Endothelial cell of umbilical vein (primary cell): Measurements from ENCODE around the gene PAPLN. TPM values are rescaled to one million over a fixed set of nuclear protein-coding genes. Genes with fewer than 3 reads are reported as not detected.
"Not testable (repeated sequence)": the region's sequence is repeated elsewhere in the genome, so short reads cannot be mapped to it uniquely, and the experiment has no call there.

ENCODE experiments used
- BruUV-seq: library from RNA; stranded (reverse); fragments of 400-500 nt; replicated peaks from 2 replicates; lab custom pipeline; 2021; lab: Mats Ljungman, UMichigan
- CTCF ChIA-PET: fragments of 300-600, 350-600 bp; sonication (Branson Sonifier 250); formaldehyde crosslinking; loops from one replicate; lab custom pipeline; 2021; ENCODE audit warnings: antibody characterized with exemption, inconsistent platforms; lab: Charles Lee
- POLR2A ChIA-PET: fragments of 300-600, 350-600 bp; sonication (Branson Sonifier 250); formaldehyde crosslinking; loops from one replicate; lab custom pipeline; 2021; ENCODE audit warnings: antibody characterized with exemption, inconsistent platforms; lab: Charles Lee
- DNase-seq: peaks from one replicate; pipeline ENCODE4 v3.0.0-alpha.2; 2011; ENCODE audit warnings: low read depth, low spot score
- FAIRE-seq: peaks from 2 replicates; lab custom pipeline; 2011; peaks lifted over from hg19 to GRCh38; lab: Jason Lieb, UNC
- H2AFZ ChIP-seq: 2 replicates; pipeline ENCODE4 v1.6.0; 2012; ENCODE audit warnings: low read depth, low read length, control low read depth, inconsistent platforms
- H3K27ac ChIP-seq: 2 replicates; pipeline ENCODE4 v1.5.1; 2011; ENCODE audit warnings: low read depth, mild to moderate bottlenecking, control low read depth, low read length, moderate library complexity; ENCODE audit not compliant: insufficient read depth
- H3K27me3 ChIP-seq, 2 experiments: 2 replicates each; pipeline versions ENCODE4 v1.6.0 to v1.6.1; 2011; ENCODE audit warnings: low read length in 2 of 2, mixed read lengths in 1 of 2; ENCODE audit not compliant: control insufficient read depth in 2 of 2, insufficient read depth in 2 of 2
- H3K36me3 ChIP-seq, 2 experiments: 2 replicates in 1 of 2; 3 replicates in 1 of 2; pipeline ENCODE4 v1.5.1; 2011; ENCODE audit warnings: low read length in 2 of 2, mild to moderate bottlenecking in 1 of 2, moderate library complexity in 1 of 2; ENCODE audit not compliant: control insufficient read depth in 2 of 2, insufficient read depth in 2 of 2; ENCODE audit errors: extremely low read depth in 1 of 2
- H3K4me1 ChIP-seq: 3 replicates; pipeline ENCODE4 v1.5.1; 2011; ENCODE audit warnings: mild to moderate bottlenecking, low read length; ENCODE audit not compliant: control insufficient read depth, insufficient read depth; ENCODE audit errors: extremely low read depth
- H3K4me2 ChIP-seq: 2 replicates; pipeline ENCODE4 v1.6.1; 2011; ENCODE audit warnings: low read length, control low read depth, mixed read lengths; ENCODE audit not compliant: insufficient read depth
- H3K4me3 ChIP-seq, 3 experiments: fragments of 200-600 bp in 1 of 3; sonication (generic), shearing (Covaris generic) in 1 of 3; replicated peaks in 1 of 3; 2 replicates each; pipeline ENCODE4 v1.5.1; 2011 to 2016; ENCODE audit warnings: control low read depth in 3 of 3, low read length in 3 of 3, mild to moderate bottlenecking in 2 of 3, inconsistent platforms in 1 of 3, low read depth in 1 of 3, moderate library complexity in 1 of 3; ENCODE audit not compliant: insufficient read depth in 1 of 3
- H3K79me2 ChIP-seq: 2 replicates; pipeline ENCODE4 v1.6.0; 2012; ENCODE audit warnings: low read length, inconsistent platforms; ENCODE audit not compliant: control insufficient read depth, insufficient read depth
- H3K9ac ChIP-seq: replicated peaks from 2 replicates; pipeline ENCODE3; 2011; ENCODE audit warnings: low read length, control low read depth; ENCODE audit not compliant: insufficient read depth; ENCODE audit errors: extremely low read depth
- H3K9me1 ChIP-seq: replicated peaks from 3 replicates; pipeline ENCODE4 v1.6.0; 2011; ENCODE audit warnings: mild to moderate bottlenecking, low read length; ENCODE audit not compliant: control insufficient read depth, insufficient read depth; ENCODE audit errors: extremely low read depth
- H3K9me3 ChIP-seq: replicated peaks from 2 replicates; pipeline ENCODE4 v1.5.1; 2012; ENCODE audit warnings: low read length, inconsistent platforms; ENCODE audit not compliant: control insufficient read depth, insufficient read depth
- H4K20me1 ChIP-seq: replicated peaks from 2 replicates; pipeline ENCODE3; 2011; ENCODE audit warnings: mild to moderate bottlenecking, low read length; ENCODE audit not compliant: control insufficient read depth, insufficient read depth; ENCODE audit errors: extremely low read depth
- EZH2 ChIP-seq: IDR thresholded peaks from 2 replicates; pipeline ENCODE4 v1.6.1; 2012; ENCODE audit warnings: borderline replicate concordance, low read depth, mild to moderate bottlenecking, moderate library complexity, low read length, inconsistent platforms; ENCODE audit not compliant: severe bottlenecking
- FOS ChIP-seq: IDR thresholded peaks from 2 replicates; pipeline ENCODE4 v1.6.1; 2011; ENCODE audit warnings: mild to moderate bottlenecking, low read length, moderate library complexity, borderline replicate concordance; ENCODE audit not compliant: insufficient read depth
- GATA2 ChIP-seq: IDR thresholded peaks from 2 replicates; pipeline ENCODE4 v1.7.0; 2011; ENCODE audit warnings: low read depth, mild to moderate bottlenecking, moderate library complexity, mixed read lengths, low read length; ENCODE audit not compliant: insufficient read length, insufficient read depth
- JUN ChIP-seq: IDR thresholded peaks from 2 replicates; pipeline ENCODE4 v1.6.1; 2011; ENCODE audit warnings: borderline replicate concordance, low read depth; ENCODE audit not compliant: insufficient read length, insufficient read depth
- MYC ChIP-seq: IDR thresholded peaks from one replicate; pipeline ENCODE4 v1.6.1; 2011; ENCODE audit warnings: mild to moderate bottlenecking, low read depth, low read length
- POLR2A ChIP-seq: IDR thresholded peaks from 2 replicates; pipeline ENCODE4 v1.6.1; 2012; ENCODE audit warnings: low read depth, mild to moderate bottlenecking, control low read depth, low read length
- POLR2AphosphoS5 ChIP-seq: IDR thresholded peaks from 2 replicates; pipeline ENCODE4 v1.6.1; 2012; ENCODE audit warnings: low read depth, mild to moderate bottlenecking, control low read depth, low read length, moderate library complexity; ENCODE audit not compliant: insufficient read depth
- dilution Hi-C: fragments of 300-500 bp; cut with MboI; formaldehyde crosslinking; loops from one replicate; pipeline ENCODE4 v1.15.0; 2019; ENCODE audit warnings: low sequenced_read_pairs; ENCODE audit not compliant: extremely low pct_ligation_motif_present
- intact Hi-C: fragments of 100-400 bp; cut with micrococcal nuclease; formaldehyde crosslinking; loops from one replicate; pipeline ENCODE4 v1.10.0; 2022
- polyA plus RNA-seq, 4 experiments: library from polyadenylated mRNA; depleted of rRNA in 3 of 4; stranded (reverse) in 3 of 4; unstranded in 1 of 4; fragments of >200 nt; gene quantifications; 2 replicates each; pipeline versions ENCODE4 v1.2.1 to v1.2.3, GENCODE V29; 2011 to 2012; ENCODE audit warnings: missing spikeins in 1 of 4
- total RNA-seq: library from RNA; stranded (reverse); gene quantifications from 2 replicates; pipeline ENCODE4 v1.2.3, GENCODE V29; 2021
- TF ChIP-seq, protein P1 (sequence below): IDR thresholded peaks from 2 replicates; pipeline ENCODE4 v1.6.1; 2011; ENCODE audit not compliant: insufficient read depth, insufficient read length
- TF ChIP-seq, protein P2 (sequence below), 2 donors: IDR thresholded peaks; 1 replicate in 1 of 2; 2 replicates in 1 of 2; pipeline ENCODE4 v1.5.1; 2011; ENCODE audit warnings: low read length in 2 of 2, mild to moderate bottlenecking in 2 of 2, moderate library complexity in 2 of 2, control low read depth in 1 of 2, inconsistent platforms in 1 of 2, low read depth in 1 of 2; ENCODE audit not compliant: insufficient read depth in 1 of 2; ENCODE audit errors: extremely low read depth in 1 of 2

Gene PAPLN
- total and polyA plus RNA-seq, 2 donors (not counting 3 experiments of a cell fraction or from before 2014, with no cell fraction given): 5.5 to 6.4 TPM

GRCh38 chr14:73307261-73307660 is 70.0 kb downstream of the PAPLN start:
- ChIA-PET CTCF (interaction anchor here (4.1 kb wide), 1 partner anchor 12 kb away, joined by 30 read pairs; no protein-coding TSS in a partner anchor), POLR2A (no interaction called here)
- Histone ChIP-seq H2AFZ (no peak overlapping the region), H3K9me1 (no peaks in the 10 kb centered on the region), H3K4me3 (no peak overlapping the region), H3K4me2 (no peak overlapping the region), H3K79me2 (peaks cover 8% of the 10 kb centered on the region), H3K36me3 (no peaks in the 10 kb centered on the region), H3K9ac (no peak overlapping the region), H3K4me1 (peaks cover 19% of the 10 kb centered on the region), H3K9me3 (no peaks in the 10 kb centered on the region), H3K27ac (no peak overlapping the region), H3K27me3 (no peaks in the 10 kb centered on the region), H4K20me1 (no peaks in the 10 kb centered on the region)
- FAIRE-seq: no peak
- intact Hi-C loops: no loop called here
- no peak for TF ChIP-seq GATA2
- no peak for TF ChIP-seq JUN
- TF ChIP-seq, protein P1, sequence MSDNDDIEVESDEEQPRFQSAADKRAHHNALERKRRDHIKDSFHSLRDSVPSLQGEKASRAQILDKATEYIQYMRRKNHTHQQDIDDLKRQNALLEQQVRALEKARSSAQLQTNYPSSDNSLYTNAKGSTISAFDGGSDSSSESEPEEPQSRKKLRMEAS: no peak
- TF ChIP-seq, protein P2, sequence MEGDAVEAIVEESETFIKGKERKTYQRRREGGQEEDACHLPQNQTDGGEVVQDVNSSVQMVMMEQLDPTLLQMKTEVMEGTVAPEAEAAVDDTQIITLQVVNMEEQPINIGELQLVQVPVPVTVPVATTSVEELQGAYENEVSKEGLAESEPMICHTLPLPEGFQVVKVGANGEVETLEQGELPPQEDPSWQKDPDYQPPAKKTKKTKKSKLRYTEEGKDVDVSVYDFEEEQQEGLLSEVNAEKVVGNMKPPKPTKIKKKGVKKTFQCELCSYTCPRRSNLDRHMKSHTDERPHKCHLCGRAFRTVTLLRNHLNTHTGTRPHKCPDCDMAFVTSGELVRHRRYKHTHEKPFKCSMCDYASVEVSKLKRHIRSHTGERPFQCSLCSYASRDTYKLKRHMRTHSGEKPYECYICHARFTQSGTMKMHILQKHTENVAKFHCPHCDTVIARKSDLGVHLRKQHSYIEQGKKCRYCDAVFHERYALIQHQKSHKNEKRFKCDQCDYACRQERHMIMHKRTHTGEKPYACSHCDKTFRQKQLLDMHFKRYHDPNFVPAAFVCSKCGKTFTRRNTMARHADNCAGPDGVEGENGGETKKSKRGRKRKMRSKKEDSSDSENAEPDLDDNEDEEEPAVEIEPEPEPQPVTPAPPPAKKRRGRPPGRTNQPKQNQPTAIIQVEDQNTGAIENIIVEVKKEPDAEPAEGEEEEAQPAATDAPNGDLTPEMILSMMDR (IDR thresholded peaks at IDR 0.05; ENCODE audit: extremely low read depth in 1 of 2, insufficient read depth in 1 of 2, low read depth in 1 of 2, low read length in 2 of 2): no peak
- TF ChIP-seq MYC: no peak
- TF ChIP-seq EZH2: no peak
- TF ChIP-seq POLR2A: no peak
- no peak for TF ChIP-seq POLR2AphosphoS5
- TF ChIP-seq FOS: no peak
- dilution Hi-C loops: no loop called here
- BruUV-seq: no TSS peak
- no peak for DNase-seq

- H3K36me3 ChIP-seq, BruUV-seq, H3K4me3 ChIP-seq, intact Hi-C loops, H4K20me1 ChIP-seq, H2AFZ ChIP-seq, H3K79me2 ChIP-seq, CTCF ChIA-PET, FAIRE-seq, POLR2A ChIA-PET, H3K4me2 ChIP-seq, H3K27ac ChIP-seq, DNase-seq, H3K27me3 ChIP-seq, H3K9me1 ChIP-seq, dilution Hi-C loops, H3K9ac ChIP-seq, H3K9me3 ChIP-seq: not testable (repeated sequence)
- peaks cover 20% of the 10 kb centered on the region for H3K4me1 ChIP-seq
Measured at GRCh38 chr14:73309207-73309606, 71.9 kb downstream of the PAPLN start.
